COLO668 (cell line): ENCODE data around the gene ARMC3.
A peak's percentile ranks its signal among the peaks of the same experiment; 100 is the strongest.

ENCODE experiments used
- DNase-seq: peaks from one replicate; lab custom pipeline; 2025; ENCODE audit not compliant: unreplicated experiment; lab: John Stamatoyannopoulos, UW

The ARMC3 gene

GRCh38 chr10:22988581-22989360 lies 60.9 kb downstream of the ARMC3 start:
- peak; percentile 37 for DNase-seq

- DNase-seq: no peak
Observed at GRCh38 chr10:22990443-22990842, 62.6 kb downstream of the ARMC3 start.

- no peak for DNase-seq
Observed at GRCh38 chr10:22992075-22992474, 64.2 kb downstream of the ARMC3 start.

GRCh38 chr10:22992621-22993020 lies 64.8 kb downstream of the ARMC3 start:
- DNase-seq: peak; percentile 14

- DNase-seq: no peak
Observed at GRCh38 chr10:22993314-22993713, 65.5 kb downstream of the ARMC3 start.

- DNase-seq: no peak
Observed at GRCh38 chr10:22997096-22997495, 69.2 kb downstream of the ARMC3 start.

GRCh38 chr10:22998091-22998490 lies 70.2 kb downstream of the ARMC3 start:
- no peak for DNase-seq

- peak; percentile 39 for DNase-seq
Observed at GRCh38 chr10:22999942-23000341, 72.1 kb downstream of the ARMC3 start.

GRCh38 chr10:23001901-23002516 lies 74.2 kb downstream of the ARMC3 start:
- no peak for DNase-seq

- no peak for DNase-seq
Observed at GRCh38 chr10:23005150-23005549, 77.3 kb downstream of the ARMC3 start.

- DNase-seq: no peak
Observed at GRCh38 chr10:23013581-23014335, 85.9 kb downstream of the ARMC3 start.

GRCh38 chr10:23015021-23015707 lies 87.3 kb downstream of the ARMC3 start:
- DNase-seq: no peak

GRCh38 chr10:23016636-23017035 lies 88.8 kb downstream of the ARMC3 start:
- no peak for DNase-seq

- no peak for DNase-seq
Observed at GRCh38 chr10:23019633-23020032, 91.8 kb downstream of the ARMC3 start.

GRCh38 chr10:23021430-23021829 lies 93.6 kb downstream of the ARMC3 start:
- DNase-seq: no peak

GRCh38 chr10:23024002-23024401 lies 96.1 kb downstream of the ARMC3 start:
- DNase-seq: no peak

GRCh38 chr10:23031318-23031717 lies 103.5 kb downstream of the ARMC3 start:
- DNase-seq: no peak

- no peak for DNase-seq
Observed at GRCh38 chr10:23034790-23035189, 106.9 kb downstream of the ARMC3 start.

- no peak for DNase-seq
Observed at GRCh38 chr10:23035569-23035968, 107.7 kb downstream of the ARMC3 start.

- DNase-seq: no peak
Observed at GRCh38 chr10:23037152-23037551, 109.3 kb downstream of the ARMC3 start.

GRCh38 chr10:23037561-23037960 lies 109.7 kb downstream of the ARMC3 start:
- DNase-seq: no peak
